CD4-positive, alpha-beta T cell treated with Interleukin-1 beta for 1 hour (primary cell): ENCODE results near the gene CACNA1H.

Source experiments
- DNase-seq, 2 donors: peaks; one replicate each; pipeline ENCODE4 v3.0.0-alpha.2; 2020 to 2022

CACNA1H gene

DNA sequence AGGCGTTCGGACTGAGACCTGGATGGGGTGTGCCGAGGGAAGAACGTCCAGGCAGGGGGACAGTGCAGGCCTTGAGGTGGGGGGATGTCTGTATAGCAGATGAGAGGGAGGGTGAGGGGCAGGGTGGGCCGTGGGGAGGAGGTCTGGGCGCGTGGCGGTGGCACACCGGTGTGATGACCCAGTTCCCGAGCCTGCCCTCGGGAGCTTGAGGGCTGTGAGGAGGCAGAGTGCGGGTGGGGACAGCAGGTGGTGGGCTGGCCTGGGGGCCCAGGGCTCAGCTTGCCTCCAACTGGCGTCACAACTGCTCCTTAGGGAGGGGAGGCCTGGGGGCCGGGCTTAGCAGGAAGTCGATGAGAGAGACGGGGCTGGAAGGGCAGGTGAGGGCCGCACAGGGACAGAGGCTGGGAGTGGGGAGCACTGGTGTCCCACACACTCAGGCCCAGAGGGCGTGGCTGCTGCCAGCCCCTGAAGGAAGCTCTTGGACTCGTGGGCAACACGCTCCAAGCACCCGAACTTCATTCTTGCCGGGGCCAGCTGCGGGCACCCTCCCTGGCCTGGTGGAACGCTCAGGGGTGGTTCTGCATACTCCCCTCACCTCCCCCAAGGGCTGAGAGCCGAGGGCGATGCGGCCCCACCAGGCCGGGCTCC is 6.5 kb downstream of the CACNA1H start:
- DNase-seq, result no peak

DNA sequence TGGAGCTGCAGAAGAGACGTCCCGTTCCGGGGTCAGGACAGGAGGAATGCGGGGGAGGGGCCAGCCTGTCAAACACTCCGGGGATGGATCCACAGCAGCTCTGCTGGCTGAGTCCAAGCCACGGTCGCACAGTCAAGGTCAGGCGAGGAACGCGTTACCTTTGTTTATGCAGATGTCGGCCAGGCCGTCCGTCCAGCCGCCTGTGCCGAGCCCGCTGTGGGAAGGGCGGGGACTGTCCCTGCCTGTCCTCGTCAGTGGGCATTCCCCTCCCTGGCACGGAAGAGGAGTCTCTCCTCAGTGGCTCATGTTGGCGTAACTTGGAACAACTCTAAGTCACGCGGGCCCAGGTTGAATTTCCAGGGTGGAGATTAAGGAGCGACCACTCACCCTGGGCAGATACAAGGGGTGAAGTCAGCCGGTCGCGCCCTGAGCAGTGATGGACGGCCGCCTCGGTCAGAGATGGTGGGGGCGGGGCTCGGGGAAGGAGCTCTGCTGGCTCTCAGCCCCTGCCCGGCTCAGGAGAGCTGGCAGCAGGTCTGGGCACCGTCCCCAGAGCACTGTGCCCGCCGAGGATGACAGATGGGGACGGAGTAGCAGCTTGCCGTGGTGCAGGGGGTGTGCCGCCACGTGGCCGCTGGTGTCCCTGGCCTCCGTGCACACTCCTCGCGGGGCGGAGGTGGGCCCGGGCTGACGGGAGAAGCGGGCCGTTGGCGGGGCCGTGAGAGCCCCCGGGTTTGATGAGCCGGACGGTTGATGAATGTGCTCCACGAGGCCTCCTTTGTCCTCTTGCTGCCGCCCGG is 7.3 kb downstream of the CACNA1H start:
- no peak for DNase-seq

DNA sequence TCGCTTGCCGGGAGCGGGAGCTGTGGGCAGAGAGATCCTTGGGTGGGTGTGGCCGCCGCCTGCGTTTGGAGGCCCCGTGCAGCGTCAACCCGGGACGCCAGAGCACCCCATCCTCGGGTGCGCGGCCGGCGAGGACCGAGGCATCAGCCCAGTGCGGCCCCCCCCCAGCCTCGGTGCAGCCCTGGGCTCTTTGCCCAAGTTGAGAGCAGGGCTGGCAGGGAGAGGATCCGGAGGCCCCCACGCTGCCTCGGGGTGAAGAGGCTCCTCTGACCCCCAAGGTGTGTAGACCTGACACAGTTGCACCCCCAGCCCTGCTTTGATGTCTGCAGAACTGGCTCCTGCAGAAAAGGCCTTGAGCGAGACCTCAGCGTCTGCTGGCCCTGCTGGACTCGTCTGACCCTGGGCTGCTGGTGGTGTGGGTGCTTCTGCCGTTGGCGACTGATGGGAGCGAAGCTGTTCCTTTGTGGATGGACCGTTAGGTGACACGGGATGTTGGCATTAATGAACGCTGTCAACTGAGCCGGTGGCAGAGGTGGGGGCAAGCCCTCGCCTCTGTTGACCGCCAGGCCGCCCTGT is 8.0 kb downstream of the CACNA1H start:
- DNase-seq, result no peak

DNA sequence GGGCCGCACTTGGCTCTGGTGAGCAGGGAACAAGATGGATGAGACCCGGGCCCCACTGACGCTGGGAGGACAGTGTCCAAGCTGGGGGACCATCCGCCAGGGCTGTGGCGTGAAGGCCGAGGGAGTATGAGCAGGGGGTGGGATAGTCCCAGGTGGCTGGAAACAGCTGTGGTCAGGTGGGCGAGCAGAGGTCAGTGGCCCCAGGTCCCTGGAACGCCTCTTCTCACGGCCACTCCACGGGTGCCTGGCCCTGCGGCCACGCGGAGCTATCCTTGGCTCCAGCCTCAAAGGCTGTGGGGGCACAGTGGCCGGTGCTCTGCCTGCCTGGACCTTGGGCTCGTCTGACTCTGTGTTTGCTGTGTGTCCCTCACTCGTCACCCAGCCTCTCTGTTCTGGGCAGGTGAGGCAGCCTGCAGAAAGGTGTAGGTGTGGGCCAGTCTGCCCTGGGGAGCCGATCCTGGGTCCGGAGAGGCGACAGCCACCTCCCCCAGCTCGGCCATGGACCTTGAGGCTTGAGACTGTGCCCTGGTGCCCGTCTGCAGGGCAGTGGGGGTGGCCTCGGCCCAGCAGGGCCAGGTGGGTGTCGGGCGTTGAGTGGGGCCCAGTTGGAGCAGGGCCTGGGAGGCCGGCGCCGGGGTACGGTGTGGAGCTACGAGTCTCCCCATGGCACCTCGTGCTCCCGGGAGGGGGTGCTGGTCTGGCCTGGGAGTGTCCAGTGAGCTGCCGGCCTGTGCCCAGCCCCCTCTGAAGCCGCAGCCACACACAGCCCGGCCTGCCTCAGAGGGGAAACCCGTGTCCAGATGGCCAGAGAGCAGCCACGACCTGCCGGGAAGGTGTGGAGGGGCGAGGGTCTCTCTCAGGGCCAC is 10.0 kb downstream of the CACNA1H start:
- DNase-seq, result no peak

DNA sequence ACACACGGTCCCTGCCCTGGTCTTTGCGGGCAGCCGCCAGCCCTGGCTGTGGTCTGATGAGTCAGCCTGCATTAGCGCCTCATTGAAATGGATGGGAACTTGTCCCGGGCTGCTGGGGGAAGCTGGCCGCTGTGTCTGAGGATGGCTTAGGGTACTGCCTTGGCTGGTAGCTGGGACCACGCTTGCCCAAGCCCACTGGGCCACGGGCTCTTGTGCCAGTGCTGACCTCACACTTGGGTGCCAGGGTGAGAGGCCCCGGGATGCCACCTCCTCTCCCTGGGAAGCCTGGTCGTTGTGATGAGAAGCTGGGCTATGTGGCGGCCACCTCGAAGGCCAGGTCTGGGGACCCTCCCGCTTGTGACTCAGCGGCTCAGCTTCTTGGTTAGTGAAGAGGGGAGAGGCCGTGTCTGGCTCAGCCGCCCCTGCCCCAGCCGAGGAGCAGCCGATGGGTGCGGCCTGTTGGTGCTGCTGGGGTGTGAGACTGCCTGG is 10.7 kb downstream of the CACNA1H start:
- DNase-seq, result no peak

DNA sequence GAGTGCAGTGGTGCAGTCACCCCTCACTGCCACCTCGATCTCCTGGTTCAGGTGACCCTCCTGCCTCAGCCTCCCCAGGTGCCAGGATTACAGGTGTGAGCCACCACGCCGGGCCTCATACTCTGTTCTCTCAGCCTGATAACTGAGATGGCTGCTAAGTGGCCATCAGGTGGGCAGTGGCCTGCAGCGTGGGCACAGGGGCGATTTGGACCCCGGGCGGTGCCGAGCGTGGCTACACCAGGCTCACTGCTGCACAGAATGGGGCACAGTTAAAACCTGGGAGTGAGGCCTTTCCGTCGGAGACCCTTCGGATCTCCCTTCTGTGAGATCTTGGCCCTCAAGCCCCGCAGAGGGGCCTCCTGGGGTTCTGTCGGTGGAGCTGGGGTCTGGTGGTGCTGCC is 11.5 kb downstream of the CACNA1H start:
- no peak for DNase-seq

DNA sequence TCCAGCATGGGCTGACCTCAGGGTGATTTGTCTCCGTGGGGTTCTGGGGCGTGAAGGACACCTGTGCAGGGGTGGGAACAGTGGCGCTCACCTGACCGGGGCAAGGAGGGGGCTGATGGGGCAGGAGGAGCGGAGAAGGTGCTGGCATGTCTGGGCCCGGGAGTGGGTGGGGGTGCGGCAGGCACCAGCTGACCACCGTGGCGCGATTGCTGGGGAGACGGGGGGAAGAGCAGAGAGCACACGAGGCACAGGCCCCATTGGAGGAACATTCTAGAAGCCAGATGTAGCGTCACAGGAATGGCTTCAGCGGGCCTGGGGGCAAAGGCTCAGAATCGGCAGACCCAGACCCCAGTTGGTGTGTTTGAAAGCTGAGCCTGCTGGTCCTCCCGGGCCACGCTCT is 12.1 kb downstream of the CACNA1H start:
- no peak for DNase-seq

DNA sequence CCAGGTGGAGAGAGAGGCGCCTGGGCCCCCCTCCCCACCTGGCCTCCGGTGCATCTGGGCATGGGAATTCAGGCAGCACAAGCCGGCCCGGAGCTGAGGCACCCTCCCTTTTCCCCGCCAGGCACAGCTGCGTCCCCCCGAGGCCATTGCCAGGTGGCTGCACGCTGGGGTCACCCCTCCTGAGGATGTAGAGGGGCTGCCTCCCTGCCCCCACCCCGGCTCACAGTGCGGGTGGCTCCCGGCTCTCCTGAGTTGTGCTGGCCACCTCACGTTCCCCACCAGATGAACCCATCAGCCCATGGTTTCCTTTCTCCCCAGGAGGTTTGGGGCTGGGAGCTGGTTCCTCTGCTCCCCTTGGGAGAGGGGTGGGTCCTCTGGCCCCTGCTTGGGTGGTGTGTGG is 12.6 kb downstream of the CACNA1H start:
- no peak for DNase-seq

DNA sequence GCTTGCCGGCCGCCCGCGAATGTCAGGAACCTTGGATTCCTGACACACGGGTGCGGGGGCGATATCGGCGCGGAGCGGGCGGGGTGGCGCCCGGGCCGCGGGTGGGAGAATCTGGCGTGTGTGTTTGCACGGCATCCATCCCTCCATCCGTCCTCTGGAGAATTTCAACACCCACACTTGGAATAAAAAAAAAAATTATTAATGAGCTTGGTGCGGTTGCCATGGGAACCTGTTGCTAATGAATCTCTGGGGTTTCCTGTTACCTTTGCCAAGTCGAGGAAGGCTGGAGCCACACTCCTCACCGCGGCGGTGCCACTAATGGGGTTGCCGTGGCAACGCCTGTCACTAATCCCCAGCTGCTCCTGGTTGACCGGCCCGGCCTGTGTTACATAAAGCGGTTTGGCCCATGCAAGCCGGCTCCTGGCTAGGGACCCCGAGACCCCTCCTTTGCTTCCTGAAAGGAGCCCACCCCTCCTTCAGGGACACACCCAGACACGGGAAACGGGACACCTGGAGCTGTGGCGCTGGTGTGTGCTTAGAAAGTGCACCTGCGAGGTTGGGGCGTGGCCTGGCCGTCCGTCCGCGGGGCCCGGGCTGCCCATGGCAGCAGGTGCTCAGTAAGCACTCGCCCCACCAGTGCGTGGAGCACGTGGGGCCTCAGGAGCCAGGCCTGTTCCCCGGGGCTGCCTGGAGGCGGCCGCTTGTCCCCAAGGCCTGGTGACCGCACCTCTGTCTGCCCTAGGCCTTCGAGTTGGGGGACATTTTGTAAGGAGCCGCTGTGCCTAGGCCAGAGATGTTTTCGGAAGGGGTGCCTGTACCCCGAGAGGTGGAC is 14.6 kb downstream of the CACNA1H start:
- DNase-seq, result no peak

DNA sequence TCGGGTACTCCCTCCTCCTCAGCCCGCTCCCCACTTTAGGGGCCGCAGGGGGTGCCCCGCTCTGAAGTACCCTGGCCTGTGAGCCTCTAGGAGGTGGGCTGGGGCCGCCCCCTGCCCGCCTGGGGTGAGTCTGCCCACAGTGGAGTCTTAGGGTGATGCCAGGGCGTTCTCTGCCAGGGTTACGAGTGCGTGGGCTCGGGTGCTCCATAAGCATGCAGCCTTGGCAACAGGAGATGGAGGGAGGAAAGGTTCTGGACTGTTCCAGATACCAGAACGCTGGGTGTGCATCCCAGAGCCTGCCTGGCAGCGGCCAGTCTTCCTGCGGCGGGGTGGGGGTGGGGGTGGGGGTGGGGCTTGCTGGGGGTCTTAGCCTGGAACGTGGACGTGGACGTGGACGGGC is 15.9 kb downstream of the CACNA1H start:
- DNase-seq, result no peak

DNA sequence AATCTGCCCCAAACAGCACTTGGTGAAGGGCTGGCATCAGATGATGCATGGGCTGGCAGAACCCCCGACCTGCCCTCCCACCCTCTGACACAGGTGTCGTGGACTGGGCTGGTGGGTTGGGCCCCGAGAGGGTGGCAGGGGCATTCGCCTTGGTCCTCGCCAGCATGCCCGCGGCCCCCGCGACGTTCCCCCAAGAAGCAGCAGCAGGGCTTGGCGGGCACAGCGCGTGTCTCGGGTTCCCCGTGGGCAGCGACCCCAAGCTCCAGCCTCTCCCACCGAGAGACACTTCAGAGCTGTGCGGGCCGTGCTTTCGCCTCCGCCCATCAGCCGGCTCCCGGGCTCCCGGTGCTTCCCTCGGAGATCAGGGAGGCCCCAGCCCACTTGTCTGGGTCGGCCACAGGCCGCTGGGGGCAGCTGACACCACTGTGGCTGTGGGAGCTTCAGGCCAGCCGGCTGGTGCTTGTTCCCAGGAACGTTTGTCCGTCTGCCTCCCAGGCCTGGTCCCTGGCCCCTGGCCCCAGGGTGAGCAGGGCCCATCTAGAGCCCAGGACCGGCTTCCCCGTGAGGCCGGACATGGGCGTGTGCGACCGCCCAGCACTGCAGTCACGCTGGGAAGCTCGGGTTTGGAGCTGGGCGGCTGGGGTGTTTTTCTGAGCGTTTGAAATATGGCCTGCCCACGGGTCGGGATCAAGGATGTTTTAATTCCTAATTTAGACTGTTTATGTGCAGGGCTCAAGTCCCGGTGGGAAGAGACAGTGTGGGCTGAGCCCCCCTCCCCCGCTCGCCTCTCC is 16.6 kb downstream of the CACNA1H start:
- no peak for DNase-seq

DNA sequence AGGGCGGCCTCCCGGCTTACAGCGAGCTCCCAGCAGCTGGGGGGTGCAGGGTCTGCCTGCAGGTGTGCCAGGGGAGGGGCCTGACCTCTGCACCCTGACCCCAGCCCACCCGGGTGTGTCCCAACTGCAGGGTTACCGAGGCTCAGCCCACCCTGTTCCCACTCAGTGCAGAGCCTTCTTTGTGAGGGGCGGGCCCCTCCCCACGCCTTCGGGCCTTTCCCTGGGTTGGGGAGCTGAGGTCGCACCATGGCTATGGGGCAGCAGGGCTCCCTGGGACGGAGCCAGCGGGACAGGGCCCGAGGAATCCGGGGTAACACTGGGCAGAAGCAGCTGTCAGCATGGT is 17.1 kb downstream of the CACNA1H start:
- no peak for DNase-seq

DNA sequence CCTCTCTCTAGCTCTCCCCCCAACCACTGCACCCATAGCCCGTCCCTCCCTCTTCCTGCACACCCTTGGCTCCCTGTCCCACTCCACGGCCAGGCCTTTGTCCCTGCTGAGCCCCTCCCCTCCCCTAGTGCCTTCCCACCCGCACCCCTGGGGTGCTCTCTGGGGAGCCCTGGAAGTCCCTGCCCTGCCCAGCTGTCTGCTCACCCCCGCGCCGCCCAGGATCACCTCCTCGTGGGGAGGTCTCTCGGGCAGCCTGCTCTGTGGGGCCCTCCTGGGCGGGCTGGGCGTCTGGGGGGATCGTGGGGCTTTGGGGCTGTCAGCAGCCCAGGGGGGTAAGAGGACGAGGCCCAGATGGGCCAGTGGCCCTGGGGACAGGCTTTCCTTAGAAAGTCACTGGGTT is 18.1 kb downstream of the CACNA1H start:
- no peak for DNase-seq

DNA sequence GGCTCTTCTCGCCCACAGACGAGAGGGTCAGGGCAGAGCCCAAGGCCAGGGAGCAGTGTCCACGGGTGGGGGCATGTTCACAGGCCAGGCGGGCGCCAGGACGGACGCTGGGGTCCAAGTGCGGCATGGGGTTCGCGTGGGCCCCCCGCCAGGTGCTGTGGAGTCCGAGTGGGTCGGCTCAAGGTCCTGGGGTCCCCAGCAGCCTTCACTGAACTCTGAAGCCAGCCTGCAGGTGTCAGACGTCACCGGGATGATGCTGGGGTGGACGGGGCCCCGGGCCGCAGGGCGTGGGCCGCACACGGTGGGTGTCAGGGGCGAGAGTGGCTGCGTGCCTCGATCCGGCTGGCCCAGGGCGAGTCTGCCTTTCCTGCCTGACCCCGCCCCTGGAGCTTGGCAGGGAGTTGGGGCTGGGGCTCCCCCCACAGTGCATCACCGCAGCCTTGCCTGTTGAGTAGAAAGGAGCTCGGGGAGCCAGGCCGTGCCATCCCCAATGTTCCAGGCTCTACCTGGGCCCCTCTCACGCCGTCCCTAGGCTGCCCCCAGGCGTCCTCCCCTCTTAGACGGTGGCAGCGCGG is 19.0 kb downstream of the CACNA1H start:
- no peak for DNase-seq

DNA sequence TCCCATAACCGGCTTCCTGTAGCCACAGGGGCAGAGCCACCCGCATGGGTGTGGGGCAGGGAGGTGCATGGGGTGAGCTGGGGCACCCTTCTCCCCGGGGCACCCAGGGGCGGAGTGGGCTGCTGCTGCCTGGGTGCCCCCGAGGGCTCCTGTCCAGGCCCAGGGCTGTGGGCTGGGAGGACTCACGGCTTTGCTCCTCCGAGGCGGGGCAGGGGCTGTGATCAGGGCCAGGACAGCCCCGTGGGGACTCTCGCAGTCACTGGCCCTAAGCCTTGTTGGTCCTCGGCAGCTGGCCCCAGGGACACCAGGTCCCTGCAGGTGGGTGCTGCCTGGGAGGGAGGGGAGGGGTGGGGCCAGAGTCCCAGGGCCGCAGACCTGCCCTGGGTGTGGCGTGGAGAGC is 19.7 kb downstream of the CACNA1H start:
- no peak for DNase-seq

DNA sequence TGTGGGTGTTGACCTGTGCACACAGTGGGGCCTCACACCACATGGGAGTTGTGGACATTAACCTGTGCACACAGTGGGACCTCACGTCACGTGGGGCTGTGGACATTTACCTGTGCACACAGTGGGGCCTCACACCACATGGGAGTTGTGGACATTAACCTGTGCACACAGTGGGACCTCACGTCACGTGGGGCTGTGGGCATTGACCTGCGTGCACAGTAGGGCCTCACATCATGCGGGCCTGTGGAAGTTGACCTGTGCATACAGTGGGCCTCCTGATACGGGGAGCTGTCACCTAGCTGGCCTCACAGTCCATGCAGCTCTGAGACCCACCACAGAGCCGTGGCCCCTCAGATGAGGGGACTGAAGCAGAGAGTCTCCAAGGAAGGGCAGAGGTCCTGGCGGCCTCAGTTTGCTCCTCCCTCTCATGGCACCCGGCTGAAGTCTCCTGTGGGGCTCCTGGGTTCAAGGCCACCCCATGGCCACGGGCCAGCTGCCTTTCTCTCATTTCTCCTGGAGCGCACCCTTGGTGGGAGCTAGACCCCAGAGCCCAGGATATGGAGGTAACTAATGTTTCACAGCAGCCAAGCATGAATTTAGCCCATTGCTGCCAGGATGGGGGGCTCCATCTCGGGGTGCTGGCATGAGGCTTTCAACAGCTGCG is 21.0 kb downstream of the CACNA1H start:
- DNase-seq, result no peak

DNA sequence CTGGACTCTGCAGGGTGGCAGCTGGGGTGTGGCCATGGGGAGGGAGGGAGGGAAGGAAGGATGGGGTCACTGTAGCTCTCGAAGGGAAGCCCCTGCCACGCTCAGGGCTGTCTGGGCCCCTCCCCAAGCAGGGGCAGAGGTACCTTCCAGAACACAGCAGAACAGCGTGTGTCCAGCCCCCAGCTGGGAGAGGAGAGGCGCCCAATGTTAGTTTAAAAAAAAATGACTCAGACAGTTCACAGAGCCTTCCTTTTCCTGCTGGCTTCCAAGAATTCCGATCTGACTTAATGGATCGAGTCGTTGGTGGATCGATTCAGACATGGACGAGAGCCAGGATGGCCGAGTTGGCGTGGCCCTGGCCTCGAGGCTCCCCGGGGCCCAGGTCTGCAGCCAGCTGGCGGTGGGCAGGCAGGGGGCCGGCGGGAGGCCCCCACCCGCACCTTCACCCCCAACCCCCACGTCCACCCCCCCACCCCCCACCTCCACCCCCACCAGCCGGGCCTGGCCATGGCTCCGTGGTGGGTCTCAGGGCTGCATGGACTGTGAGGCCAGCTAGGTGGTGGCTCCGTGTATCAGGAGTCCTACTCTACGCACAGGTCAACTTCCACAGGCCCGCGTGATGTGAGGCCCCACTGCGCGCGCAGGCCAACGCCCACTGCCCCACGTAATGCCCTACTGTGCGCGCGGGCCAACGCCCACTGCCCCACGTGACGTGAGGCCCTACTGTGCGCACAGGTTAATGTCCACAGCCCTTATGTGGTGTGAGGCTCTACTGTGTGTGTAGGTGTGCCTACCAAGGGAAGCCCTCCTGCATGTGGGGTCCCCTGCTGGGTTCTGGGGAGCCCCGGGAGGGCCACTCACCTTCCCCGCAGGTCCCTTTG is 21.8 kb downstream of the CACNA1H start:
- DNase-seq, result no peak

DNA sequence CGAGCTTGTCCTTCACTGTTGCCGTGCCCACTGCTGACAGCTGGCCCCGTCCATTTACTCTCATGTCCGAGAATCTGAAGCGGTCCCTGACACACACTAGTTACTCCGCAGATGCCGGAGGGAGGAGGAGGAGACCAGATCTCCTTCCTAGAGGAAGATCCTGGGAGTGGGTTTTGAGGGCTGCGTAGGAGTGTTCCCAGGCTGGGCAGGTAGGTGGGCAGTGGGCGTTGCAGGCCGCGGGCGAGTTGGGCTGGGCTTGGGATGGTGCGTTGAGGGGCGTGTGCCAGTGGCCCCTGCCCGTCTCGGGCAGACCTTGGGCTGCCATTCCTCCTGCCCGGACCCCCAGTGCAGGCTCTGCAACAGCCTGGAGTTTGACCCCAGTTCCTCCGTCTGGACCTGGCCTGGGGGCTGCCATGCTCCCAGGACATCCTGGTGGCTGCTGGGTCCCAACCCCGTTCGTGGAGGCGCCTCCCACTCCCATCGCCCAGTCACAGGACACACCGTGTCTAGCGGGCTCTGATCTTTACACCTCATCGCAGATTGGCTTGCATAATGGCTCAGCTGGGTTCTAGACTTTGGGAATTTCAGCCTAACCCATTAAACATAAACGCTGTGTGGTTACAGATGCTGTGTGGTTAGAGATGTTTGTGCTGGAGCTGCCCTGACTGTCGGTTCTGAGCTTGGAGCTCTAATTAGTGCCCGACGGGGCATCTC is 22.8 kb downstream of the CACNA1H start:
- no peak for DNase-seq
